ENCODE measurements around the gene MEIS1.

Gene MEIS1

DNA sequence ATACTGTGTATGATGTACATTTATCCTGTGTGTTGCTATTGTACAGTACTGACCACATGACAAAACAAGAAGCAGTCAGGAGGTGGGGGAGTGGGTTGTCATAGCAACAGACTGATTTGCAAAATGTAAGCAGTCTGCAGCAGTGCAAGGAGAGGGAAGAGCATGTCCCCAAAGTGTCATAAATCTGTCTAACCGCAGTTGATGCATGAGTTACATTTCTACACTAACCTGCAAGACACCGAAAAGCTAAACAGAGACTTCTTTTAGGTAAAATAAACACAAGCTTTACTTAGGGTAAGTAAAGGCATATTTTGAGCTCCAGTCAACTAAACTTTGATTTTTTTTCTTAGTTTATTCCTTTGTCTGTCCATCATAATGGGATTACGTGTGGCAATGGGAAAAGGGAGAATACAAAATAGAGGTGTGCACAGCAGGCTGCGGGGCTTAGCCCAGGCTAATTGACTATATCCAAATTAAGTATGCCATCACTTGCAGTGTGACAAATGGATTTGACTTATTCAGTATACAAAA lies 134.5 kb downstream of the MEIS1 start:
- DNase-seq, result no peak
- H3K4me3 ChIP-seq (ENCODE audit: low read depth, low read length), result no peak overlapping the region
- in situ Hi-C loops (cut with HindIII; ENCODE audit: low pct_ligation_motif_present, low sequenced_read_pairs), result no loop called here
- H3K27me3 ChIP-seq (replicated peaks), result peaks cover 2% of the 10 kb centered on the region
- TF ChIP-seq, protein P1, sequence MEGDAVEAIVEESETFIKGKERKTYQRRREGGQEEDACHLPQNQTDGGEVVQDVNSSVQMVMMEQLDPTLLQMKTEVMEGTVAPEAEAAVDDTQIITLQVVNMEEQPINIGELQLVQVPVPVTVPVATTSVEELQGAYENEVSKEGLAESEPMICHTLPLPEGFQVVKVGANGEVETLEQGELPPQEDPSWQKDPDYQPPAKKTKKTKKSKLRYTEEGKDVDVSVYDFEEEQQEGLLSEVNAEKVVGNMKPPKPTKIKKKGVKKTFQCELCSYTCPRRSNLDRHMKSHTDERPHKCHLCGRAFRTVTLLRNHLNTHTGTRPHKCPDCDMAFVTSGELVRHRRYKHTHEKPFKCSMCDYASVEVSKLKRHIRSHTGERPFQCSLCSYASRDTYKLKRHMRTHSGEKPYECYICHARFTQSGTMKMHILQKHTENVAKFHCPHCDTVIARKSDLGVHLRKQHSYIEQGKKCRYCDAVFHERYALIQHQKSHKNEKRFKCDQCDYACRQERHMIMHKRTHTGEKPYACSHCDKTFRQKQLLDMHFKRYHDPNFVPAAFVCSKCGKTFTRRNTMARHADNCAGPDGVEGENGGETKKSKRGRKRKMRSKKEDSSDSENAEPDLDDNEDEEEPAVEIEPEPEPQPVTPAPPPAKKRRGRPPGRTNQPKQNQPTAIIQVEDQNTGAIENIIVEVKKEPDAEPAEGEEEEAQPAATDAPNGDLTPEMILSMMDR (IDR thresholded peaks at IDR 0.05; ENCODE audit: low read depth, low read length, missing control alignments), result no peak
- H3K27ac ChIP-seq, result no peak overlapping the region
- H3K36me3 ChIP-seq (replicated peaks), result no peaks in the 10 kb centered on the region

DNA sequence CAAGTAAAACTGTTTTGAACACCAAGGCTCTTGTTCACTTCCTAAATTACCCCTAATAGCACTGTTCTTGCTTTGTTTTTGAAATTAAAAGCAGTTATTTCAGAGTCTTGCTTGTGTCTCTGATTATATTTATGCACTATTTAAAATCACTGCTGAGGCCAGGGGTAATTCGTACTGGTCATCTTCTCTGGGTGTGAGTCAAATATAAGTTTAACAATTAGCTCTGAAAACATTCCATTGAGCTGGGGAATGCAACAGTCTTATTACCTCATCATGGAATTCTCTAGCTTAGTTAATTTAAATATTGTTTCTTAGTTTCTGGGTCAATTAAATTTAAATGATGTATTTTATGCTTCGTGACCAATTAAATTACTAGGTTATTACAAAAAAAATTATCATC lies 135.0 kb downstream of the MEIS1 start:
- Histone ChIP-seq H3K27ac (no peak overlapping the region), H3K27me3 (replicated peaks) (peaks cover 2% of the 10 kb centered on the region), H3K36me3 (replicated peaks) (no peaks in the 10 kb centered on the region), H3K4me3 (ENCODE audit: low read depth, low read length) (no peak overlapping the region)
- in situ Hi-C loops (cut with HindIII; ENCODE audit: low pct_ligation_motif_present, low sequenced_read_pairs), result no loop called here
- TF ChIP-seq, protein P1 (IDR thresholded peaks at IDR 0.05; ENCODE audit: low read depth, low read length, missing control alignments), result no peak
- DNase-seq, result no peak

DNA sequence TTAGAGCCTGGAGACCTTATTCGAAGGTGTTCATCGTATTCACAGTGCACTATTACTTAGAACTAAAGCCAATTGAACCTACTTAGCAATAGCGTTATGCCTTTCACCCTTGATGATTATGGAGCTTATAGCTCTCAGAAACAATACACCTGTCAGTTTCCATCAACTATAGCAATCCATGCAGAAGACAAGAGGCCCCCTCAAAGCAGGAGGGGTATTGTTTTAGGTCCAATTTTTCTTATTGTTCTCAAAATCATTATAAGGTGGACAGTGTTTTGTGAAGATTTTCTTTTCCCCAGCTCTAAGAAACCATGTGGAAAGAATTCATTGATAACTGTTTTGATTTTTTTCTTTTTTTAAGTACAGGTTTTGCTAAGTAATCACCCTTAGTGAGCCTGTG lies 135.5 kb downstream of the MEIS1 start:
- no peaks in the 10 kb centered on the region for H3K36me3 ChIP-seq (replicated peaks)
- DNase-seq, result no peak
- peaks cover 2% of the 10 kb centered on the region for H3K27me3 ChIP-seq (replicated peaks)
- H3K4me3 ChIP-seq (ENCODE audit: low read depth, low read length), result no peak overlapping the region
- in situ Hi-C loops (cut with HindIII; ENCODE audit: low pct_ligation_motif_present, low sequenced_read_pairs), result no loop called here
- TF ChIP-seq, protein P1 (IDR thresholded peaks at IDR 0.05; ENCODE audit: low read depth, low read length, missing control alignments), result no peak
- no peak overlapping the region for H3K27ac ChIP-seq

DNA sequence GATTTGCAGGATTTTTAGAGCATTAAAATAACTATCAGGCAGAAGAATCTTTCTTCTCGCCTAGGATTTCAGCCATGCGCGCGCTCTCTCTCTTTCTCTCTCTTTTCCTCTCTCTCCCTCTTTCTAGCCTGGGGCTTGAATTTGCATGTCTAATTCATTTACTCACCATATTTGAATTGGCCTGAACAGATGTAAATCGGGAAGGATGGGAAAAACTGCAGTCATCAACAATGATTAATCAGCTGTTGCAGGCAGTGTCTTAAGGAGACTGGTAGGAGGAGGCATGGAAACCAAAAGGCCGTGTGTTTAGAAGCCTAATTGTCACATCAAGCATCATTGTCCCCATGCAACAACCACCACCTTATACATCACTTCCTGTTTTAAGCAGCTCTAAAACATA lies 137.0 kb downstream of the MEIS1 start:
- in situ Hi-C loops (cut with HindIII; ENCODE audit: low pct_ligation_motif_present, low sequenced_read_pairs), result no loop called here
- H3K4me3 ChIP-seq (ENCODE audit: low read depth, low read length), result no peak overlapping the region
- TF ChIP-seq, protein P1 (IDR thresholded peaks at IDR 0.05; ENCODE audit: low read depth, low read length, missing control alignments), result no peak
- H3K36me3 ChIP-seq (replicated peaks), result no peaks in the 10 kb centered on the region
- peaks cover 14% of the 10 kb centered on the region for H3K27me3 ChIP-seq (replicated peaks)
- no peak overlapping the region for H3K27ac ChIP-seq
- no peak for DNase-seq

DNA sequence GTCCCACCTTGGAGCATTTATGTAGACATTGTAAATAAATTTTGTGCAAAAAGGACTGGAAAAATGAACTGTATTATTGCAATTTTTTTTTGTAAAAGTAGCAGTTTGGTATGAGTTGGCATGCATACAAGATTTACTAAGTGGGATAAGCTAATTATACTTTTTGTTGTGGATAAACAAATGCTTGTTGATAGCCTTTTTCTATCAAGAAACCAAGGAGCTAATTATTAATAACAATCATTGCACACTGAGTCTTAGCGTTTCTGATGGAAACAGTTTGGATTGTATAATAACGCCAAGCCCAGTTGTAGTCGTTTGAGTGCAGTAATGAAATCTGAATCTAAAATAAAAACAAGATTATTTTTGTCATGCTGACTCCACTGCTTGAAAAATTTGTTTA lies 137.5 kb downstream of the MEIS1 start:
- DNase-seq, result no peak
- Histone ChIP-seq H3K4me3 (ENCODE audit: low read depth, low read length) (no peak overlapping the region), H3K27me3 (replicated peaks) (peaks cover 19% of the 10 kb centered on the region), H3K27ac (no peak overlapping the region), H3K36me3 (replicated peaks) (no peaks in the 10 kb centered on the region)
- in situ Hi-C loops (cut with HindIII; ENCODE audit: low pct_ligation_motif_present, low sequenced_read_pairs), result no loop called here
- TF ChIP-seq, protein P1 (IDR thresholded peaks at IDR 0.05; ENCODE audit: low read depth, low read length, missing control alignments), result no peak

DNA sequence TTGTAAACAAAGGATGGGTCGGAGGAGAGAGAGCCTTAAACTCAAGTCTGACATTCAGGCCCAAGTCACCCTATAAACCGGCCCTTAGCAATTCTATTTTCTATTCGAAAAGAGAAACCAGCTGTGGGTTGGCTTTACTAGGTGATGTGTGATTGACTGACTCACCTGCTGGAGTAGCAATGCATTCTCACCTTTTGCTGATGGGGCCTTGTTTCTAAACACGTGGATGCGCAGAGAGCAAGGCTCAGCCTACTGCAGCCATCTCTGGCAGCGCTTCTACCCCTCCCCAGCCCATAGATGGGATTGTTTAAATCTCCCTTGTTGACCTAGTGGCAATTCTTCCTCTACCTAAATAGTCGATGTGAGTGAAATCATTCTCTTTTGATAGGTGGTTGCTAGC lies 138.5 kb downstream of the MEIS1 start:
- H3K36me3 ChIP-seq (replicated peaks), result no peaks in the 10 kb centered on the region
- H3K27me3 ChIP-seq (replicated peaks), result peaks cover 29% of the 10 kb centered on the region
- H3K27ac ChIP-seq, result no peak overlapping the region
- in situ Hi-C loops (cut with HindIII; ENCODE audit: low pct_ligation_motif_present, low sequenced_read_pairs), result no loop called here
- DNase-seq, result no peak
- no peak overlapping the region for H3K4me3 ChIP-seq (ENCODE audit: low read depth, low read length)
- TF ChIP-seq, protein P1 (IDR thresholded peaks at IDR 0.05; ENCODE audit: low read depth, low read length, missing control alignments), result no peak

All from brain microvascular endothelial cell (primary cell).